MCF 10A (cell line): ENCODE data around the gene ADCY1. TPM values are rescaled to one million over a fixed set of nuclear protein-coding genes. Genes with fewer than 3 reads are reported as not detected.

Experiments
- BruUV-seq: library from RNA; stranded (reverse); fragments of 400-500 nt; replicated peaks from 2 replicates; lab custom pipeline; 2021; lab: Mats Ljungman, UMichigan
- CTCF ChIA-PET: fragments of 300-600 bp; sonication (Branson Sonifier 250); formaldehyde crosslinking; extraction: SDS; loops from one replicate; lab custom pipeline; 2021; ENCODE audit warnings: antibody characterized with exemption, inconsistent platforms; lab: Yijun Ruan, JAX
- POLR2A ChIA-PET: fragments of 300-600, 350-650 bp; sonication (Branson Sonifier 250); formaldehyde crosslinking; extraction: SDS; loops from one replicate; lab custom pipeline; 2020; ENCODE audit warnings: antibody characterized with exemption, inconsistent platforms; lab: Yijun Ruan, JAX
- DNase-seq: peaks from one replicate; pipeline ENCODE4 v3.0.0-alpha.2; 2018; ENCODE audit not compliant: unreplicated experiment
- H3K27ac Mint-ChIP-seq: one replicate; pipeline ENCODE4 v1.8.0; 2022; ENCODE audit warnings: mild to moderate bottlenecking, low read depth, mixed read lengths; ENCODE audit not compliant: unreplicated experiment
- H3K27me3 Mint-ChIP-seq: one replicate; pipeline ENCODE4 v1.8.0; 2022; ENCODE audit warnings: mixed read lengths; ENCODE audit not compliant: insufficient read depth, unreplicated experiment
- H3K36me3 Mint-ChIP-seq: one replicate; pipeline ENCODE4 v1.8.0; 2022; ENCODE audit warnings: mild to moderate bottlenecking, moderate library complexity, mixed read lengths; ENCODE audit not compliant: insufficient read depth, unreplicated experiment
- H3K4me1 Mint-ChIP-seq: one replicate; pipeline ENCODE4 v1.8.0; 2022; ENCODE audit warnings: mixed read lengths; ENCODE audit not compliant: insufficient read depth, unreplicated experiment
- H3K4me3 Mint-ChIP-seq: one replicate; pipeline ENCODE4 v1.8.0; 2022; ENCODE audit warnings: mild to moderate bottlenecking, moderate library complexity, mixed read lengths; ENCODE audit not compliant: unreplicated experiment
- H3K9me3 Mint-ChIP-seq: one replicate; pipeline ENCODE4 v1.8.0; 2022; ENCODE audit warnings: mixed read lengths; ENCODE audit not compliant: unreplicated experiment
- CTCF ChIP-seq: fragments of 200-600 bp; IDR thresholded peaks from one replicate; pipeline ENCODE4 v1.8.0; 2022; ENCODE audit warnings: antibody characterized with exemption, mild to moderate bottlenecking; ENCODE audit not compliant: unreplicated experiment
- intact Hi-C: fragments of 100-400 bp; cut with micrococcal nuclease; formaldehyde crosslinking; loops from 2 replicates; pipeline ENCODE4 v1.14.1; 2022
- total RNA-seq: library from RNA; stranded (reverse); gene quantifications from 2 replicates; pipeline ENCODE4 v1.2.3, GENCODE V29; 2022

ADCY1 gene
- total RNA-seq, 1 experiment from 2014 or later, result 0.61 TPM

GRCh38 chr7:45695249-45695995 is 121.3 kb downstream of the ADCY1 start:
- no TSS peak for BruUV-seq
- ChIA-PET POLR2A (no interaction called here), CTCF (interaction anchor here (0.6 kb wide), 1 partner anchor 32 kb away, joined by 3 read pairs; no protein-coding TSS in a partner anchor)
- TF ChIP-seq CTCF, result no peak
- H3K9me3 Mint-ChIP-seq, result no peaks in the 10 kb centered on the region
- no peaks in the 10 kb centered on the region for H3K36me3 Mint-ChIP-seq
- no peak overlapping the region for H3K27ac Mint-ChIP-seq
- peaks cover 18% of the 10 kb centered on the region for H3K27me3 Mint-ChIP-seq
- H3K4me3 Mint-ChIP-seq, result no peak overlapping the region
- H3K4me1 Mint-ChIP-seq, result no peaks in the 10 kb centered on the region
- no peak for DNase-seq
- intact Hi-C loops, result no loop called here

GRCh38 chr7:45696476-45696875 is 122.3 kb downstream of the ADCY1 start:
- Mint-ChIP-seq H3K27me3 (peaks cover 28% of the 10 kb centered on the region), H3K36me3 (no peaks in the 10 kb centered on the region), H3K4me1 (no peaks in the 10 kb centered on the region), H3K9me3 (no peaks in the 10 kb centered on the region), H3K4me3 (no peak overlapping the region), H3K27ac (no peak overlapping the region)
- no peak for DNase-seq
- ChIA-PET CTCF (interaction anchor here (0.6 kb wide), 1 partner anchor 453 kb away, joined by 3 read pairs; no protein-coding TSS in a partner anchor), POLR2A (no interaction called here)
- intact Hi-C loops, result no loop called here
- TF ChIP-seq CTCF, result no peak
- no TSS peak for BruUV-seq

DNA sequence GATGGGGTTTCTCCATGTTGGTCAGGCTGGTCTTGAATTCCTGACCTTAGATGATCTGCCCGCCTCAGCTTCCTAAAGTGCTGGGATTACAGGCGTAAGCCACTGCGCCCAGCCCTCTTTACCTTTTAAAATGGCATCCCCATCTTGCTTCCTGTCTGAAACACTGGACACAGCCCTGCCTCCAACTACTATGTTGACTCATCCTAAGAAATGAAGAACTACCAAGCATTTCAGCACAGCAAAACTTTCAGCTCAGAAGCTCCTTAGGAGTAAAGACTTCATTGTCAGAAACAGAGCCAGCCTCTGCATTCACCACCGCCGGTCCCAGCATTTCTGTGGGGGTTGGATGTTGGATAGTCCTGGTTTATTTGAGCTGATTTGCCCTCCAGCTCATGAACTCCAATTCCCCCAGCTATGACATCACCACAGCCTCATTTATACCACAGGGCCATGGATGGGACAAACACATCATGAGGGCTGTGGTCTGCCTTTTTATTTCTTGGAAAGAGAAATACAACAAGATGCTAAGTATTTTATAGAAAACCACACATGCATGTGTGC is 123.5 kb downstream of the ADCY1 start:
- no peaks in the 10 kb centered on the region for H3K9me3 Mint-ChIP-seq
- no peak for TF ChIP-seq CTCF
- CTCF ChIA-PET, result interaction anchor here (0.6 kb wide), 2 partner anchors 16 to 683 kb away, joined by 3 to 5 read pairs; no protein-coding TSS in a partner anchor

DNA sequence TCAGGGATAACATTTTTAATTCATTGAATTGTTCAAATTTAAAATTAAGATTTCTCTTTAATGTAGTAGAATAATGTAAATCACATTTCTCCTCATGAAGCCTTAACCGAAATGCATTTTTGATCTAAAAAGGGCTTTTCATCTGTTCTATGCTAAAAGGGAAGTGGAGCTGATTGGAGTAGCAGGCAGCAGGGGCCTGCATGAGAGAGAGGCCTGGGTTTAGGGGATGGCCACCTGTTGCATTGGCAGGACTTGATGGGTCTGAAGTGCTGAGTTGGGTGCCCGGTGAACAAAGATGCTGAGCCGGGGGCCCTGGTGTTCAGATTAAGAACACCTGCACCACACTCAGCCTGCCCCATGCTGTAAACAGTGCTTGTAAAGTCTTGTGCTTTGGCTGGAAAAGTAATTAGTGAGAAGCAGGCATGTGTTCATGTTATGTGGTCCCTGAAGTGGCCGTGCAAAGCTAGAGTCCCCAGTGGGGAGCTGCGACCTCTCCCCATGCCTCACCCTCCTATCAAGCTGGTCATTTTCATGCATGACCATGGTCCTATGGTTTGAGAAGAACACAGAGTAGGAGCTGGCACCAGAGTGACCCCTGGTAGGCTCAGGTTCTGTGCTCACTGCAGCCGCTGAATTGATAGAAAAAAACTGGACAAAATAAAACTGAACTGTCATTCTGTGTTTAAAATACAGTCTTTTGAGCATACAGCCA is 124.3 kb downstream of the ADCY1 start:
- BruUV-seq, result no TSS peak
- Mint-ChIP-seq H3K36me3 (no peaks in the 10 kb centered on the region), H3K4me3 (no peak overlapping the region), H3K27ac (no peak overlapping the region), H3K9me3 (no peaks in the 10 kb centered on the region), H3K27me3 (peaks cover 48% of the 10 kb centered on the region), H3K4me1 (no peaks in the 10 kb centered on the region)
- ChIA-PET CTCF (no interaction called here), POLR2A (interaction anchor here (0.6 kb wide), 1 partner anchor 16 kb away, joined by 4 read pairs; no protein-coding TSS in a partner anchor)
- no peak for DNase-seq
- intact Hi-C loops, result no loop called here
- TF ChIP-seq CTCF, result no peak

More for the DNA sequence above, 123.5 kb downstream of the ADCY1 start:
- Mint-ChIP-seq H3K36me3 (no peaks in the 10 kb centered on the region), H3K4me3 (no peak overlapping the region), H3K27ac (no peak overlapping the region), H3K4me1 (no peaks in the 10 kb centered on the region), H3K27me3 (peaks cover 40% of the 10 kb centered on the region)
- BruUV-seq, result no TSS peak
- POLR2A ChIA-PET, result no interaction called here
- no peak for DNase-seq
- intact Hi-C loops, result no loop called here
